ENCODE measurements around the gene FIGNL1.

Gene FIGNL1

DNA sequence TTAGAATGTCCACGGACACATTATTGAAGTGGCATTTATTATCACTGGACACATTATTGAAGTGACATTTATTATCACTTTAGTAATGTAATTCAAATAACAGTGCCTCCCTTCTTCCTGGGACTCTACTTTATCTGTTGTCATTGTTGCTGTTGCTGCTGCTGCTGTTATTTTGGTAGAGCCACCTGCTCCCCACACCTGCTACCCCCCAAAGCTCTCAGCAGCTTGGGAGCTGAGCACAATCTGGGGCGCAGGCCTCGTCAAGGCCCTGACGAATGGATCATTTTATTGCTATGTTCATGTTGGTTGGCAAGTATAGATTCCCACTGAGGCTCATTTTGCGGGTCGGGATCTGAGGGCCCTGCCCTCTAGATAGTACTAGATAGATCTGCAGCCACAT, 24.8 kb downstream of the FIGNL1 start:
- no peak for ATAC-seq (ENCODE audit: low read depth)
- H3K36me3 ChIP-seq (ENCODE audit: low read depth), result no peaks in the 10 kb centered on the region
- H3K4me3 ChIP-seq (ENCODE audit: severe bottlenecking), result no peak overlapping the region
- no peak for DNase-seq (ENCODE audit: low spot score)
- H3K27ac ChIP-seq (ENCODE audit: poor library complexity, severe bottlenecking), result no peak overlapping the region
- no peaks in the 10 kb centered on the region for H3K27me3 ChIP-seq (ENCODE audit: insufficient read depth, poor library complexity, severe bottlenecking)
- no peaks in the 10 kb centered on the region for H3K9me3 ChIP-seq (ENCODE audit: severe bottlenecking)
- no peaks in the 10 kb centered on the region for H3K4me1 ChIP-seq (ENCODE audit: insufficient read depth, poor library complexity, severe bottlenecking)
- TF ChIP-seq, protein P1, sequence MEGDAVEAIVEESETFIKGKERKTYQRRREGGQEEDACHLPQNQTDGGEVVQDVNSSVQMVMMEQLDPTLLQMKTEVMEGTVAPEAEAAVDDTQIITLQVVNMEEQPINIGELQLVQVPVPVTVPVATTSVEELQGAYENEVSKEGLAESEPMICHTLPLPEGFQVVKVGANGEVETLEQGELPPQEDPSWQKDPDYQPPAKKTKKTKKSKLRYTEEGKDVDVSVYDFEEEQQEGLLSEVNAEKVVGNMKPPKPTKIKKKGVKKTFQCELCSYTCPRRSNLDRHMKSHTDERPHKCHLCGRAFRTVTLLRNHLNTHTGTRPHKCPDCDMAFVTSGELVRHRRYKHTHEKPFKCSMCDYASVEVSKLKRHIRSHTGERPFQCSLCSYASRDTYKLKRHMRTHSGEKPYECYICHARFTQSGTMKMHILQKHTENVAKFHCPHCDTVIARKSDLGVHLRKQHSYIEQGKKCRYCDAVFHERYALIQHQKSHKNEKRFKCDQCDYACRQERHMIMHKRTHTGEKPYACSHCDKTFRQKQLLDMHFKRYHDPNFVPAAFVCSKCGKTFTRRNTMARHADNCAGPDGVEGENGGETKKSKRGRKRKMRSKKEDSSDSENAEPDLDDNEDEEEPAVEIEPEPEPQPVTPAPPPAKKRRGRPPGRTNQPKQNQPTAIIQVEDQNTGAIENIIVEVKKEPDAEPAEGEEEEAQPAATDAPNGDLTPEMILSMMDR (IDR thresholded peaks at IDR 0.05; ENCODE audit: poor library complexity, severe bottlenecking), result no peak

DNA sequence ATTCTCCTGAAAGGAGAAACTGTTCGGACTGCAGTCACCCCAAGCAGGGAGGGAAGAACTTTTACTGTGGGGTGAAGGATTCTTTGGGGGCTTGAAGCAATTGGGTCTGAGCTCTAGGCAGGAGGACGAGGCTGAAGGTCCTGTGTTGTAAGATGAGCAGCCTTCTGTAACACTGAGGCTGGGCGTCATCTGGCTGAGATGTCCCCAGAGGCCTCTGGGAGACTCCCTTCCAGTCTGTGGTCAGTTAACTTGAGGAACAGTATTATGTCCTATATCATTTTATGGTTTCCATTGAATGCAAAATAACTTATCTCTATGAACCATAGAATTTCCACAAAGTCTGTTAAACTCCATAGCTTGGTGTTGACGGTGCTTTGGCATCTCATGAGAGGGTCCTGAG, 26.3 kb downstream of the FIGNL1 start:
- no peaks in the 10 kb centered on the region for H3K36me3 ChIP-seq (ENCODE audit: low read depth)
- H3K4me1 ChIP-seq (ENCODE audit: insufficient read depth, poor library complexity, severe bottlenecking), result no peaks in the 10 kb centered on the region
- no peaks in the 10 kb centered on the region for H3K9me3 ChIP-seq (ENCODE audit: severe bottlenecking)
- no peak overlapping the region for H3K27ac ChIP-seq (ENCODE audit: poor library complexity, severe bottlenecking)
- ATAC-seq (ENCODE audit: low read depth) (no peak), DNase-seq (ENCODE audit: low spot score) (no peak)
- no peaks in the 10 kb centered on the region for H3K27me3 ChIP-seq (ENCODE audit: insufficient read depth, poor library complexity, severe bottlenecking)
- H3K4me3 ChIP-seq (ENCODE audit: severe bottlenecking), result no peak overlapping the region
- TF ChIP-seq, protein P1 (IDR thresholded peaks at IDR 0.05; ENCODE audit: poor library complexity, severe bottlenecking), result no peak

DNA sequence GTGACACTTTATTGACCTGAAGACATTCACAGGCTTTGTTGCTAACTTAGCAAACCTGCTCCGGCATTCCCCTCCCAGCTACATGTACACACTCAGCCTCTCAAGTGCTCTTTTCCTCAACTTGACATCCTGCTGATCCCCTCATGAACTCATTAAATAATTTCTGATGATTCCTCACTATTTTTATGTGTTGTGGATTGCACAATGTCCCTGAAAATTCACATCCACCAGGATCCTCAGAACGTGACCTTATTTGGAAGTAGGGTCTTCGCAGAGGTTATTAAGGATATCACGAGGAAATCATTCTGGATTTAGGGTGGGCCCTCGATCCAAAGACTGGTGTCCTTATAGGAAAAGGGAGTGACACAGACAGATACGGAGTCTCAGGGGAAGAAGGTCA, 27.3 kb downstream of the FIGNL1 start:
- H3K9me3 ChIP-seq (ENCODE audit: severe bottlenecking), result no peaks in the 10 kb centered on the region
- no peaks in the 10 kb centered on the region for H3K4me1 ChIP-seq (ENCODE audit: insufficient read depth, poor library complexity, severe bottlenecking)
- DNase-seq (ENCODE audit: low spot score) (no peak), ATAC-seq (ENCODE audit: low read depth) (no peak)
- H3K4me3 ChIP-seq (ENCODE audit: severe bottlenecking), result no peak overlapping the region
- no peaks in the 10 kb centered on the region for H3K36me3 ChIP-seq (ENCODE audit: low read depth)
- H3K27ac ChIP-seq (ENCODE audit: poor library complexity, severe bottlenecking), result no peak overlapping the region
- H3K27me3 ChIP-seq (ENCODE audit: insufficient read depth, poor library complexity, severe bottlenecking), result no peaks in the 10 kb centered on the region
- TF ChIP-seq, protein P1 (IDR thresholded peaks at IDR 0.05; ENCODE audit: poor library complexity, severe bottlenecking), result no peak

DNA sequence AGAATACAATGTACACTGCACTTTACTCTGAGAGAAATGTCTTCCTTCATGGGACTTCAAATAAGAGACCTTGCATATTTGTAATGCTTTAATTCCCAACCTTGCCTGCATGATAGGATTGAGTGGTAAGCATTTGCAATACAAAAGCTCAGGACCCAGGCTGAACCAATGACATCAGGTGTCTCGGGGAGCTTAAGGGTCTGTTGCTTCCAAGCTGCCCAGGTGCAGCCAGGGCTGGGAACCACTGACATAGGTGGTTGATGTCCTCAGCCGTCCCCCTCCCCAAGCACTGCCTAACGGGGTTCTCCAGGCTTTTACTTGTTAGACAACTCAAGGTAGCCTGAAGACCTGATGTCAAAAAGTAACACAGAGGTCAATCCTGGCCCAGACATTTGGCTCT, 29.1 kb downstream of the FIGNL1 start:
- no peak overlapping the region for H3K27ac ChIP-seq (ENCODE audit: poor library complexity, severe bottlenecking)
- H3K4me3 ChIP-seq (ENCODE audit: severe bottlenecking), result no peak overlapping the region
- no peaks in the 10 kb centered on the region for H3K9me3 ChIP-seq (ENCODE audit: severe bottlenecking)
- no peaks in the 10 kb centered on the region for H3K4me1 ChIP-seq (ENCODE audit: insufficient read depth, poor library complexity, severe bottlenecking)
- H3K27me3 ChIP-seq (ENCODE audit: insufficient read depth, poor library complexity, severe bottlenecking), result no peaks in the 10 kb centered on the region
- no peak for DNase-seq (ENCODE audit: low spot score)
- ATAC-seq (ENCODE audit: low read depth), result no peak
- TF ChIP-seq, protein P1 (IDR thresholded peaks at IDR 0.05; ENCODE audit: poor library complexity, severe bottlenecking), result no peak
- H3K36me3 ChIP-seq (ENCODE audit: low read depth), result no peaks in the 10 kb centered on the region

DNA sequence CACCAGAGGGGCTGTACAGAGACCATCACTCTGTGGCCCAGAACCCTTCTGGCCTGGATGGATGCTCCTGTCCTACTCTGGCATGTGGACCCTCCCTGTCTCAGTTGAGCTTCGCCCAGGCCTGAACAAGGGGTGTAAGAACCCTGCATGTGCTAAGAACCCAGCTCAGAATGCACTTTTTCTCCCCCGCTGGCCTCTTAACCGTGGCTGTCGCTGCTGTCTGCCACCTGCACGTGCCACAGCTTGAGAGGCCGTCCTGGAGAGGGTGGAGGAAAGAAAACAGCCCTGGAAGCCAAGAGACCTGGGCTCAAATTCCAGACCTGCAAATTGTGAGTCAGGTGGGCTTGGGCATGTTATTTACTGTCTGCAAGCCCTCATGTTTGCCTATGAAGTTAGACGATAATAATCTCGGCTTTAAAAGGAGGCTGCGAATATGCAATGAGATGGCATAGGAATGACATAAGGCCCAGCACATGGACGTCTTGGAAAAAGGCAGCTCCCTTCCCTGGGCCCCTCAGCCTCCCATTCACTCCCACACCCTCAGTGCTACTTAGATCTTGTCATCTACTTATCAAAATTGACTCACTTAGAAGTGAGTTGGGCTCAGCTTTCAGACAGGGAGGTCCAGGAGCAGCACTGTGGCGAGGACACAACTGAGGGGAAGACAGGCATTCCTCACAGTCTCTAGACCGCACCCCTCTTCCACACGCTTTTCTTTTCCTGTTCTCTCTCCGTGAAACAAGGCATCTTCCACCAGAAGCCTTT, 31.4 kb downstream of the FIGNL1 start:
- Histone ChIP-seq H3K36me3 (ENCODE audit: low read depth) (no peaks in the 10 kb centered on the region), H3K27me3 (ENCODE audit: insufficient read depth, poor library complexity, severe bottlenecking) (no peaks in the 10 kb centered on the region), H3K27ac (ENCODE audit: poor library complexity, severe bottlenecking) (no peak overlapping the region), H3K9me3 (ENCODE audit: severe bottlenecking) (no peaks in the 10 kb centered on the region), H3K4me1 (ENCODE audit: insufficient read depth, poor library complexity, severe bottlenecking) (no peaks in the 10 kb centered on the region), H3K4me3 (ENCODE audit: severe bottlenecking) (no peak overlapping the region)
- no peak for DNase-seq (ENCODE audit: low spot score)
- no peak for ATAC-seq (ENCODE audit: low read depth)
- TF ChIP-seq, protein P1 (IDR thresholded peaks at IDR 0.05; ENCODE audit: poor library complexity, severe bottlenecking), result no peak
